Osteocyte (in vitro differentiated cells): ENCODE measurements around the gene PRPF38B. TPM values are rescaled to one million over a fixed set of nuclear protein-coding genes. Genes with fewer than 3 reads are reported as not detected.

Experiments used
- DNase-seq: peaks from one replicate; pipeline ENCODE4 v3.0.0; 2021; ENCODE audit warnings: mixed read lengths; ENCODE audit not compliant: unreplicated experiment; ENCODE audit errors: extremely low spot score
- H3K27ac Mint-ChIP-seq: one replicate; pipeline ENCODE4 v1.8.0; 2021; ENCODE audit warnings: mild to moderate bottlenecking, mixed read lengths; ENCODE audit not compliant: unreplicated experiment
- H3K27me3 Mint-ChIP-seq: one replicate; pipeline ENCODE4 v1.8.0; 2021; ENCODE audit warnings: mixed read lengths; ENCODE audit not compliant: unreplicated experiment
- H3K36me3 Mint-ChIP-seq: one replicate; pipeline ENCODE4 v1.8.0; 2021; ENCODE audit warnings: mixed read lengths; ENCODE audit not compliant: unreplicated experiment
- H3K4me1 Mint-ChIP-seq: one replicate; pipeline ENCODE4 v1.8.0; 2021; ENCODE audit warnings: mixed read lengths; ENCODE audit not compliant: unreplicated experiment
- H3K4me3 Mint-ChIP-seq: one replicate; pipeline ENCODE4 v1.8.0; 2021; ENCODE audit warnings: mild to moderate bottlenecking, moderate library complexity, mixed read lengths; ENCODE audit not compliant: unreplicated experiment
- H3K9me3 Mint-ChIP-seq: one replicate; pipeline ENCODE4 v1.8.0; 2021; ENCODE audit warnings: mixed read lengths; ENCODE audit not compliant: unreplicated experiment
- total RNA-seq: library from RNA; stranded (reverse); gene quantifications from 2 replicates; pipeline ENCODE4 v1.2.1, GENCODE V29; 2021
- TF ChIP-seq, protein P1 (sequence below): fragments of 200-600 bp; sonication (generic); IDR thresholded peaks from 2 replicates; pipeline ENCODE4 v1.5.0; 2021; ENCODE audit warnings: antibody characterized with exemption, mild to moderate bottlenecking, moderate library complexity

PRPF38B gene
- total RNA-seq, 1 donor from 2014 or later: 39.2 TPM

DNA sequence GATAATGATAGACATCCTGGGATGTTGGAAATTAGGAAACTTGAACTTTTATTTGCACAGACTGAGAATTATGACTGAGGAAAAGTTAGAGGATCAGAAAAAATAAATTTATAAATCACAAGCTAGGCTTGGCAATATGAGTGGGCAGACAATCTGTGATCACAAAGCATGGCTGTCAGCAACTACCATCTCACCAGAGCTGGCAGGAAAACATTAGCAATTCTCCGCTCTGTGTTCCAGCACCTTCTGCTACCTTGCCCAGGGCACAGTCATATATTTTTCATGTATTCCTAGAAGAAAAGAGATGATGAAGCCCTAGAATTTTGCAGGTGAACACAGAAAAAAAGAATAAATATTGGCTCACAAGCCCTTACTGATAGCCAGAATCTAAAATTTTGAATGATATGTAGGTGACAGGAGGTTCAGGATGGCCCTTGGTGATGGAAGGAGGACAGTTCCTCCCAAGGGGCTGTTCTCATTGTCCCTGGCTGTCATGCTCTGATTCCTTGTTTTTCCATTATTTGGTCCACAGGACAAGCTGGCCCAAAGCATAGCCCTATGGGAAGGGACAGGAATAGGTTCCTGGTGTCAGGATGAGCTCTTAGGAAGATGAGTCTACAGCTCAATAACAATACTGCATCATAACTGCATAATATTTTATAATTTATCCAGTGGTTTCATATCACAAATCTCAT, 42.2 kb downstream of the PRPF38B start:
- no peak overlapping the region for H3K4me3 Mint-ChIP-seq
- no peaks in the 10 kb centered on the region for H3K36me3 Mint-ChIP-seq
- no peak for DNase-seq
- TF ChIP-seq, protein P1, sequence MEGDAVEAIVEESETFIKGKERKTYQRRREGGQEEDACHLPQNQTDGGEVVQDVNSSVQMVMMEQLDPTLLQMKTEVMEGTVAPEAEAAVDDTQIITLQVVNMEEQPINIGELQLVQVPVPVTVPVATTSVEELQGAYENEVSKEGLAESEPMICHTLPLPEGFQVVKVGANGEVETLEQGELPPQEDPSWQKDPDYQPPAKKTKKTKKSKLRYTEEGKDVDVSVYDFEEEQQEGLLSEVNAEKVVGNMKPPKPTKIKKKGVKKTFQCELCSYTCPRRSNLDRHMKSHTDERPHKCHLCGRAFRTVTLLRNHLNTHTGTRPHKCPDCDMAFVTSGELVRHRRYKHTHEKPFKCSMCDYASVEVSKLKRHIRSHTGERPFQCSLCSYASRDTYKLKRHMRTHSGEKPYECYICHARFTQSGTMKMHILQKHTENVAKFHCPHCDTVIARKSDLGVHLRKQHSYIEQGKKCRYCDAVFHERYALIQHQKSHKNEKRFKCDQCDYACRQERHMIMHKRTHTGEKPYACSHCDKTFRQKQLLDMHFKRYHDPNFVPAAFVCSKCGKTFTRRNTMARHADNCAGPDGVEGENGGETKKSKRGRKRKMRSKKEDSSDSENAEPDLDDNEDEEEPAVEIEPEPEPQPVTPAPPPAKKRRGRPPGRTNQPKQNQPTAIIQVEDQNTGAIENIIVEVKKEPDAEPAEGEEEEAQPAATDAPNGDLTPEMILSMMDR: no peak
- H3K27me3 Mint-ChIP-seq: peaks cover 26% of the 10 kb centered on the region
- no peaks in the 10 kb centered on the region for H3K9me3 Mint-ChIP-seq
- no peak overlapping the region for H3K27ac Mint-ChIP-seq
- H3K4me1 Mint-ChIP-seq: no peaks in the 10 kb centered on the region

- peaks cover 3% of the 10 kb centered on the region for H3K4me1 Mint-ChIP-seq
- no peak overlapping the region for H3K27ac Mint-ChIP-seq
- DNase-seq: no peak
- no peaks in the 10 kb centered on the region for H3K36me3 Mint-ChIP-seq
- peaks cover 11% of the 10 kb centered on the region for H3K27me3 Mint-ChIP-seq
- TF ChIP-seq, protein P1: no peak
- no peak overlapping the region for H3K4me3 Mint-ChIP-seq
- no peaks in the 10 kb centered on the region for H3K9me3 Mint-ChIP-seq
These were observed 50.1 kb downstream of the PRPF38B start for GRCh38 chr1:108742253-108742652.

DNA sequence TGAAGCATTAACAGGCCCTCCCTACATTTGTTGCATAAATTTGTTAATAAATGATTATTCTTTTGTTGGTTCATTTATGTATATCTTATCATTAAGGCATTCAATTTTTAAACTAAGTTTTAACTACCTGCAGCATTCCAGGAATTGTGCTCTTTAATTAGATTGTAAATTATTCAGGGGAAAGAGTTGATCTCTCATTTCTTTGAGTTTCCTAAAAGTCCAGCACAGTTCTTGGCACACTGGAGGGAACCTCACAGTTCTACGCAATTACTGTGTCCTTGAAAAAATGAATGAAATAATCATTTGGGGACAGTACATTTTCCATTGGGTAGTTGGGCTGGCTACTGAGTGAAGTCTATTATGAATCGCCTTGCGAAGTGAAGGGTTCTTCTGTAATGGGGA, 53.9 kb downstream of the PRPF38B start:
- H3K36me3 Mint-ChIP-seq: peaks cover 12% of the 10 kb centered on the region
- TF ChIP-seq, protein P1: no peak

GRCh38 chr1:108746382-108747170, 54.5 kb downstream of the PRPF38B start, which contains the start of gene STXBP3:
Gene STXBP3 (plus strand): TSS chr1:108746674. CDS start chr1:108746738, 64 bp downstream.
- Mint-ChIP-seq H3K27me3 (peaks cover 7% of the 10 kb centered on the region), H3K9me3 (no peaks in the 10 kb centered on the region), H3K4me1 (peaks cover 20% of the 10 kb centered on the region), H3K27ac (peak within 1 kb of the TSS; percentile 99), H3K4me3 (peak within 1 kb of the TSS; percentile 92), H3K36me3 (peaks cover 12% of the 10 kb centered on the region)
- DNase-seq: peak; percentile 100
- TF ChIP-seq, protein P1: peak; percentile 99

More for the DNA sequence above, 53.9 kb downstream of the PRPF38B start:
- DNase-seq: no peak
- Mint-ChIP-seq H3K27me3 (peaks cover 8% of the 10 kb centered on the region), H3K4me1 (peaks cover 19% of the 10 kb centered on the region), H3K4me3 (peak overlapping the region; percentile 92), H3K27ac (peak overlapping the region; percentile 97), H3K9me3 (no peaks in the 10 kb centered on the region)
